ENCODE data around the gene LMBR1L. TPM values are rescaled to one million over a fixed set of nuclear protein-coding genes. Genes with fewer than 3 reads are reported as not detected.
"Not testable (repeated sequence)": the region's sequence is repeated elsewhere in the genome, so short reads cannot be mapped to it uniquely, and the experiment has no call there.

Gene LMBR1L
- total RNA-seq, 1 donor from 2014 or later: 61.7 TPM

GRCh38 chr12:49129332-49130150 is 18.9 kb upstream of the LMBR1L start:
- intact Hi-C loops (cut with DNase I): no loop called here
- no peak for TF ChIP-seq CTCF (IDR thresholded peaks at IDR 0.05)
- DNase-seq (no peak), ATAC-seq (no peak)
- Histone ChIP-seq H3K4me1 (peaks cover 42% of the 10 kb centered on the region), H3K36me3 (peaks cover 35% of the 10 kb centered on the region), H3K27ac (peak overlapping the region; percentile 99), H3K27me3 (ENCODE audit: low read depth) (no peaks in the 10 kb centered on the region), H3K9me3 (no peaks in the 10 kb centered on the region), H3K4me3 (peak overlapping the region; percentile 80)

DNA sequence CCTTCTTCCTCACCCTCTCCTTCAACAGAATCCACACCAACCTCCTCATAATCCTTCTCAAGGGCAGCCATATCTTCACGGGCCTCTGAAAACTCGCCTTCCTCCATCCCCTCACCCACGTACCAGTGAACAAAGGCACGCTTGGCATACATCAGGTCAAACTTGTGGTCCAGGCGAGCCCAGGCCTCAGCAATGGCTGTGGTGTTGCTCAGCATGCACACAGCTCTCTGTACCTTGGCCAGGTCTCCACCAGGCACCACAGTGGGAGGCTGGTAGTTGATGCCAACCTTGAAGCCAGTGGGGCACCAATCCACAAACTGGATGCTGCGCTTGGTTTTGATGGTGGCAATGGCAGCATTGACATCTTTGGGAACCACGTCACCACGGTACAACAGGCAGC is 17.3 kb upstream of the LMBR1L start:
- ATAC-seq; H3K27ac ChIP-seq; H3K9me3 ChIP-seq; intact Hi-C loops (cut with DNase I); H3K4me3 ChIP-seq; H3K27me3 ChIP-seq (ENCODE audit: low read depth); DNase-seq: not testable (repeated sequence)
- Histone ChIP-seq H3K36me3 (peaks cover 35% of the 10 kb centered on the region), H3K4me1 (peaks cover 37% of the 10 kb centered on the region)

GRCh38 chr12:49126852-49127763 is 16.5 kb upstream of the LMBR1L start:
- Histone ChIP-seq H3K27ac (no peak overlapping the region), H3K4me3 (no peak overlapping the region), H3K36me3 (peaks cover 35% of the 10 kb centered on the region), H3K27me3 (ENCODE audit: low read depth) (no peaks in the 10 kb centered on the region), H3K4me1 (peaks cover 28% of the 10 kb centered on the region), H3K9me3 (no peaks in the 10 kb centered on the region)
- no peak for TF ChIP-seq CTCF (IDR thresholded peaks at IDR 0.05)
- no peak for ATAC-seq
- no peak for DNase-seq
- intact Hi-C loops (cut with DNase I): no loop called here

GRCh38 chr12:49121047-49121696 is 10.5 kb upstream of the LMBR1L start:
- intact Hi-C loops (cut with DNase I): no loop called here
- TF ChIP-seq CTCF (IDR thresholded peaks at IDR 0.05): peak; percentile 65
- Histone ChIP-seq H3K9me3 (no peaks in the 10 kb centered on the region), H3K36me3 (no peaks in the 10 kb centered on the region), H3K4me1 (no peaks in the 10 kb centered on the region), H3K27me3 (ENCODE audit: low read depth) (no peaks in the 10 kb centered on the region), H3K27ac (no peak overlapping the region), H3K4me3 (no peak overlapping the region)
- ATAC-seq (peak; percentile 79 to 90), DNase-seq (no peak)

- Histone ChIP-seq H3K36me3 (peaks cover 11% of the 10 kb centered on the region), H3K27ac (peak overlapping the region; percentile 95), H3K27me3 (ENCODE audit: low read depth) (no peaks in the 10 kb centered on the region), H3K9me3 (no peaks in the 10 kb centered on the region), H3K4me3 (peak overlapping the region; percentile 82), H3K4me1 (peaks cover 38% of the 10 kb centered on the region)
- DNase-seq (no peak), ATAC-seq (no peak)
- intact Hi-C loops (cut with DNase I): no loop called here
- TF ChIP-seq CTCF (IDR thresholded peaks at IDR 0.05): no peak
Observed at GRCh38 chr12:49111206-49111605, 559 bp upstream of the LMBR1L start.

Measured in lower lobe of right lung (tissue), 2 donors.